Activated CD4-positive, alpha-beta T cell treated with anti-CD3 and anti-CD28 coated beads for 4 hours (primary cell): Measurements from ENCODE around the gene DAP.
"Not testable (repeated sequence)": the region's sequence is repeated elsewhere in the genome, so short reads cannot be mapped to it uniquely, and the experiment has no call there.

Experiments used
- DNase-seq, 2 donors: peaks; one replicate each; pipeline ENCODE4 v3.0.0-alpha.2; 2020

DAP gene

GRCh38 chr5:10649666-10650380, 111.2 kb downstream of the DAP start:
- DNase-seq: no peak

- no peak for DNase-seq
Observed at GRCh38 chr5:10648806-10649665, 112.0 kb downstream of the DAP start.

GRCh38 chr5:10647640-10648039, 113.4 kb downstream of the DAP start:
- DNase-seq: no peak

- no peak for DNase-seq
Observed at GRCh38 chr5:10645671-10646070, 115.4 kb downstream of the DAP start.

- DNase-seq: no peak
Observed at GRCh38 chr5:10645146-10645545, 115.9 kb downstream of the DAP start.

GRCh38 chr5:10644192-10644591, 116.8 kb downstream of the DAP start:
- no peak for DNase-seq

- DNase-seq: no peak
Observed at GRCh38 chr5:10642367-10642766, 118.7 kb downstream of the DAP start.

GRCh38 chr5:10639846-10640368, 121.1 kb downstream of the DAP start:
- no peak for DNase-seq

GRCh38 chr5:10638723-10639122, 122.3 kb downstream of the DAP start:
- not testable (repeated sequence) for DNase-seq

- no peak for DNase-seq
Observed at GRCh38 chr5:10637944-10638343, 123.1 kb downstream of the DAP start.

GRCh38 chr5:10636363-10637142, 124.5 kb downstream of the DAP start:
- DNase-seq: no peak

GRCh38 chr5:10635867-10636350, 125.1 kb downstream of the DAP start:
- DNase-seq: no peak

- peak; percentile 45 to 72 for DNase-seq
Observed at GRCh38 chr5:10635257-10635866, 125.7 kb downstream of the DAP start.

GRCh38 chr5:10634562-10634961, 126.5 kb downstream of the DAP start:
- no peak for DNase-seq

- DNase-seq: no peak
Observed at GRCh38 chr5:10634050-10634449, 127.0 kb downstream of the DAP start.

- peak in 1 of 2 donors; percentile 53 for DNase-seq
Observed at GRCh38 chr5:10633271-10634049, 127.6 kb downstream of the DAP start.

GRCh38 chr5:10632110-10632761, 128.8 kb downstream of the DAP start:
- peak in 1 of 2 donors; percentile 24 for DNase-seq

GRCh38 chr5:10631316-10631996, 129.6 kb downstream of the DAP start:
- DNase-seq: no peak

- DNase-seq: not testable (repeated sequence)
Observed at GRCh38 chr5:10630744-10631143, 130.3 kb downstream of the DAP start.

- DNase-seq: no peak
Observed at GRCh38 chr5:10630126-10630525, 130.9 kb downstream of the DAP start.
